Measurements from ENCODE around the gene ANKRD63.

The ANKRD63 gene, protein sequence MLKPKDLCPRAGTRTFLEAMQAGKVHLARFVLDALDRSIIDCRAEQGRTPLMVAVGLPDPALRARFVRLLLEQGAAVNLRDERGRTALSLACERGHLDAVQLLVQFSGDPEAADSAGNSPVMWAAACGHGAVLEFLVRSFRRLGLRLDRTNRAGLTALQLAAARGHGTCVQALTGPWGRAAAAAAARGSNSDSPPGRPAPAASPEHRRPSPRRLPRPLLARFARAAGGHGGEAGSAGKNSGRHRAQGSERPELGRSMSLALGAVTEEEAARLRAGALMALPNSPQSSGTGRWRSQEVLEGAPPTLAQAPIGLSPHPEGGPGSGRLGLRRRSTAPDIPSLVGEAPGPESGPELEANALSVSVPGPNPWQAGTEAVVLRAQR

DNA sequence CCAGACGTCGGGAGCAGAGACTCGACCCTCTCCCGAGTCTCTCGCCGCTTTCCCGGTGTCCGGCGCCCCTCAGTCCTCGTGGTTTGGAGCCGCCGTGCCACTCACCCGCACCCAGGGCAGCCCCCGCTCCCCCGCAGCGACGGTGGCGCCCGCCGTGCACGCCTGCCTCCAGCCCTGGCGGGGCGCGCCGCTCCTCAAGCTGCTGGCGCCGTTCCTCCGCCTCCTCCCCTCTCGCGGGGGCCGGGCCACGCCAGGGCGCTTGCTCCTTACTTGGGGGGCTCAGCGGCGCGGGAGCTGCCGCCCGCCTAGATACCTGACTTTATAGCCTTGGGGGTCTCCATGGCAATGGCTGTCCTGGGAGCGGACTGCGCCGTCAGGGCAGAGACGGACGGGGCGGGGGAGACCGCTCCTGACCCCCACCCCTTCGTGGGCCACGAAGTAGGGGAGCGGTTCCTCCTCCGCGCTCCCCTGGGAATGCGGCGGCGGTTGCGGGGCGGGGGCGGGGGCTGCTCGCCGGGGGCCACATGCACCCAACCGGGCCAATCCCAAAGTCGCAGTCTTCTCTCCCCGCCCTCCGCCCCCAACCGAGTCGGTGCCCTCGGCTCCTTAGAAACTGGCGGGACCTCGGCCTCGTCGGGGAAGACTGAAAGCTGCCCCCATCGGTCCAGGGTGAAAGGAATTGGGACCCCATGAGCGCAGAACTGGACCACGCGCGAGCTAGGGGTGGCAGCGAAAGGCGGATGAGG lies at the start of gene ANKRD63:
ANKRD63 (minus strand) TSS at position 196 of the 746 bp plus-strand sequence. CDS start 478 bp downstream, outside the sequence.
- H3K4me3 ChIP-seq (replicated peaks; ENCODE audit: low read depth, low read length): peak within 1 kb of the TSS; percentile 21
- TF ChIP-seq, protein P1, sequence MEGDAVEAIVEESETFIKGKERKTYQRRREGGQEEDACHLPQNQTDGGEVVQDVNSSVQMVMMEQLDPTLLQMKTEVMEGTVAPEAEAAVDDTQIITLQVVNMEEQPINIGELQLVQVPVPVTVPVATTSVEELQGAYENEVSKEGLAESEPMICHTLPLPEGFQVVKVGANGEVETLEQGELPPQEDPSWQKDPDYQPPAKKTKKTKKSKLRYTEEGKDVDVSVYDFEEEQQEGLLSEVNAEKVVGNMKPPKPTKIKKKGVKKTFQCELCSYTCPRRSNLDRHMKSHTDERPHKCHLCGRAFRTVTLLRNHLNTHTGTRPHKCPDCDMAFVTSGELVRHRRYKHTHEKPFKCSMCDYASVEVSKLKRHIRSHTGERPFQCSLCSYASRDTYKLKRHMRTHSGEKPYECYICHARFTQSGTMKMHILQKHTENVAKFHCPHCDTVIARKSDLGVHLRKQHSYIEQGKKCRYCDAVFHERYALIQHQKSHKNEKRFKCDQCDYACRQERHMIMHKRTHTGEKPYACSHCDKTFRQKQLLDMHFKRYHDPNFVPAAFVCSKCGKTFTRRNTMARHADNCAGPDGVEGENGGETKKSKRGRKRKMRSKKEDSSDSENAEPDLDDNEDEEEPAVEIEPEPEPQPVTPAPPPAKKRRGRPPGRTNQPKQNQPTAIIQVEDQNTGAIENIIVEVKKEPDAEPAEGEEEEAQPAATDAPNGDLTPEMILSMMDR (IDR thresholded peaks at IDR 0.05; ENCODE audit: low read length, missing control alignments): no peak
- DNase-seq (ENCODE audit: low read depth): no peak

DNA sequence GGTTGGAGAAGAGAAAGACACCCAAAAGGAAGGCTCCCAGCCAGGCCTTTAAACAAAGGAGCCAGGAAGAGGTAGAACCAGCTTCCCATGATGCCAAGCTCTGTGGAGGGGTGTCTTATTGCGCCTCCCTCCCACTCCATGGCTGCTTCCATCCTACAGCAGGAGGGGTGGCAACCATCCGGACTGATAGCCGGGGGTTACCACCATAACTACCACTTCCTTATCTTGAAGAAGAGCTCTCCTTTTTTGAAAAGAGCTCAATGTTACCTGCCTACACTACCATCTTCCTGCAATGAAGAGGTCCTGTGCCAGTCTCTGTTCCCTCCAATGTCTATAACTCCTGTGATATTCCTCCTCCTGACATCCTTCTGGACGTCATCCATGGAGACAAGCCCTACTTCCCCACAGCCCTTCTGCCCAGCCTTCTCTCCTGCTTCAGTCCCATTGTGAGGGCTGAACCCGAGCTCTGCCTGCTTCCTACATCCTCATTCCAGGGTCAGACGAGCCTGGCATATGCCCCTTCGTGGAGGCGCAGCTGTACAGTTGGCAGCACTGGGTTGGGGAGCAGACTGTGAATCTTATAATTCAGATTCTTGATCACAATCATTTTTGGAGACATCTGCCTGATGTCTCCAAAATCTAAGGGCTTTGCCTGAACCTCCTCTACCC lies 49.4 kb upstream of the ANKRD63 start:
- H3K4me3 ChIP-seq (replicated peaks; ENCODE audit: low read depth, low read length): no peak overlapping the region
- DNase-seq (ENCODE audit: low read depth): no peak
- TF ChIP-seq, protein P1 (IDR thresholded peaks at IDR 0.05; ENCODE audit: low read length, missing control alignments): no peak

DNA sequence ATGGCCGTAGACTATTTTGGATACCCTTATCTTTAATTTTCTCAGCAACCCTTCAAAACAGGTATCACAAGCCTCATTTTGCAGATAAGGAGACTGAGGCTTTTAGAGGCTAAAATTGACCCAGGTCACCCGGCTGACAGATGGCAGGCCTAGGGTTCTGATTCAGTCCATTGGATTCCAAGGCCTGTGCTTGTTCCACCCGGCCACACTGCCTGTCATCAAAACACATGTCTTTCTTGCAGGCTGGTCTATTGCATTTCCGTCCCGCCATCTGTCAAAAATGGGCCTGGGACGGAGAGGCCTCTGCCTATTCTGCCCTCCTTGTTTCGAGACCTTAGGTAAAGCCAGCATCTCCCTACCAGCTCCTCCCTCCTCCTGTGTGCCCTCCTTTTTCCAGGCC lies 48.8 kb upstream of the ANKRD63 start:
- TF ChIP-seq, protein P1 (IDR thresholded peaks at IDR 0.05; ENCODE audit: low read length, missing control alignments): no peak
- no peak overlapping the region for H3K4me3 ChIP-seq (replicated peaks; ENCODE audit: low read depth, low read length)
- no peak for DNase-seq (ENCODE audit: low read depth)

DNA sequence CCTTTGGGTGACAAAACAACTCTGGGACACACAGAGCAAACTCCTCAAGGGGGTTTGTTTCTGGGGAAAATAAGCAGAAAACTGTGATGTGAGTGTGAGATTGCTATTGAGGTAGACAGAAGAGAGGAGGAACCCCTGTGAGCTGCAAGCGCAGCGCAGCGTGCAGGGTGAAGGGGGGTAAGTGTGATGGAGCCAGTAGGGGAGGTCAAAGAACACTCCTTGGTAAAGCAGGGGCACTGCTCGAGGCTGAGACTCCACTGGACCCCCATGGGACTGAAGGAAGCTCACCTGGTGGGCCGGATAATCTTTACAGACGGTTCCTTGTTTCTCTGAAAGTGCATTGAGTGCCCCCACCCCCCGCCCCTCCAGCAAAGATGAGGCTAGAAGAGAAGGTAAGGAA lies 48.2 kb upstream of the ANKRD63 start:
- TF ChIP-seq, protein P1 (IDR thresholded peaks at IDR 0.05; ENCODE audit: low read length, missing control alignments): no peak
- no peak for DNase-seq (ENCODE audit: low read depth)
- H3K4me3 ChIP-seq (replicated peaks; ENCODE audit: low read depth, low read length): no peak overlapping the region

DNA sequence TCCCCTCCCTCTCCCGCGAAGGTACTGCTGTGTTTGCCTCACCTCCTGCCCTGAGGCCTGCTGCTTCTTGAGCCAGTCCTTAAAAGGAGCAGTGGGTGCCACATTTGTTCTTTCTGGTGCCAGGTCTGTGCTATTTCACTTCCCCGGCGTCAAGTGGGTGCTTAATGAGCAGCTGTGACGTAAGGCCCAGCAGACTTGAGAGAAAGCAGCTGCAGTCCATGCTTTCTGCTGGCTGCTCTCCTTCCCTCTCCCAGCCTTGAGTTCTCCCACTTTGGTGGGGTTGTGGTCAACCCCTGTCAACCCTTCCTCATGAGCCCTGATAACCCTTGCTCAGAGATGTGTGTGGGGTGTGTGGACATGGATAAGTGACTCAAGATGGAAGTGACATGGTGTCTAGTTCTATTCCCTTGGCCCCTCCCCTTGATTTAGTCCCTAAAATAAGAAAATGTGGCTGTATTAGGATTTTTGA lies 47.5 kb upstream of the ANKRD63 start:
- TF ChIP-seq, protein P1 (IDR thresholded peaks at IDR 0.05; ENCODE audit: low read length, missing control alignments): no peak
- H3K4me3 ChIP-seq (replicated peaks; ENCODE audit: low read depth, low read length): no peak overlapping the region
- DNase-seq (ENCODE audit: low read depth): peak; percentile 83

DNA sequence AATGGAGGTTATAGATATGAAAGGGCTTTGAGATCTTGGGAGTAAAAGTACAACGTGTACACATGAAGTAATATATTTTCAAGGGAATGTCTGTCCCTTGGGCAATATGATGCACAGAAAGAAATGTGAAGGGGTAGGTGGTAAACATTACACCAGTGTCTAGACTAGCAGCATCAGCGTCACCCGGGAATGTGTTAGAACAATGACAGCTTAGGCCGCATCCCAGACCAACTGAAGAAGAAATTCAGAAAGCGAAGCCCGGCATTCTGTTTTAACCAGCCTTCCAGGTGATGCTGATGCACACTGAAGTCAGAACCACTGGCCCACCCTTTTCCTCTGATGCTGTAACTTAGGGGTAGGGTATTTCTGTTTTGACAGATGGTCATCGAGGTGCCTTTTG lies 46.9 kb upstream of the ANKRD63 start:
- DNase-seq (ENCODE audit: low read depth): peak; percentile 44
- no peak overlapping the region for H3K4me3 ChIP-seq (replicated peaks; ENCODE audit: low read depth, low read length)
- TF ChIP-seq, protein P1 (IDR thresholded peaks at IDR 0.05; ENCODE audit: low read length, missing control alignments): no peak

Measured in fibroblast of pulmonary artery (primary cell).